Subcutaneous abdominal adipose tissue (tissue), 5 donors: ENCODE data around the gene DCHS1.

Experiments used
- H3K27ac ChIP-seq: one replicate; pipeline ENCODE4 v1.7.0; 2013; ENCODE audit warnings: low read depth, mild to moderate bottlenecking, inconsistent platforms, low read length, moderate library complexity
- H3K27me3 ChIP-seq, 5 donors: one replicate each; pipeline ENCODE4 v1.7.0; 2013; ENCODE audit warnings: low read length in 5 of 5, inconsistent platforms in 1 of 5; ENCODE audit not compliant: control insufficient read depth in 5 of 5, insufficient read depth in 4 of 5
- H3K36me3 ChIP-seq, 5 donors: one replicate each; pipeline ENCODE4 v1.7.0; 2013; ENCODE audit warnings: low read length in 5 of 5; ENCODE audit not compliant: control insufficient read depth in 5 of 5, insufficient read depth in 5 of 5
- H3K4me1 ChIP-seq, 5 donors: one replicate each; pipeline ENCODE4 v1.7.0; 2013; ENCODE audit warnings: low read length in 5 of 5, mild to moderate bottlenecking in 3 of 5, moderate library complexity in 1 of 5; ENCODE audit not compliant: control insufficient read depth in 5 of 5, insufficient read depth in 5 of 5
- H3K4me3 ChIP-seq, 5 donors: one replicate each; pipeline ENCODE4 v1.7.0; 2013; ENCODE audit warnings: low read length in 5 of 5, low read depth in 1 of 5
- H3K9ac ChIP-seq, 5 donors: one replicate each; pipeline ENCODE4 v1.7.0; 2013; ENCODE audit warnings: low read length in 5 of 5, mild to moderate bottlenecking in 4 of 5, moderate library complexity in 3 of 5
- H3K9me3 ChIP-seq, 5 donors: one replicate each; pipeline ENCODE4 v1.7.0; 2013; ENCODE audit warnings: low read length in 5 of 5; ENCODE audit not compliant: control insufficient read depth in 5 of 5
- donor health status: healthy.
- donor health status: healthy.
- donor health status: healthy.
- donor health status: healthy.
- donor health status: healthy.

Gene DCHS1

DNA sequence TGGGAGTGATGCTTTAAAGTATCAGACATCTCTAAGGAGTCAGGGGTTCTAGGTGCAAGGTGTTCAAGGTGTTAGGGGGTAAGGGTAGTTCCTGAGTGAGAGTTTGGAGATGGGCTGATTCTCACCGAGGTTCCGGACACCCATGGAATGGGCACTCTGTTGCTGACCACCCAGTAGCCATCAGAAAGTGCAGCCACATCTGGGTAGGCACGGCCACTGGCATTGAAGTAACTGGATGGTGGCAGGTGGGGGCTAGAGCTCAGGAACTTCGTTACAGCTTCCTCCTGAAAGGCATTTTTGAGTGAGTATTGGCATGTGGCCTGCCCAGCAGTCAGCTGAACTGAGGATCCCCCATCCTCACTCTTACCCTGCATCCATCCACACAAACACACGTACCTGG is 40.6 kb downstream of the DCHS1 start:
- no peak overlapping the region for H3K9ac ChIP-seq
- no peaks in the 10 kb centered on the region for H3K27me3 ChIP-seq
- no peak overlapping the region for H3K4me3 ChIP-seq
- peaks cover 0 to 47% (median 43%) of the 10 kb centered on the region in 5 donors for H3K36me3 ChIP-seq
- peaks cover 21 to 56% (median 43%) of the 10 kb centered on the region in 5 donors for H3K4me1 ChIP-seq
- no peaks in the 10 kb centered on the region for H3K9me3 ChIP-seq
- H3K27ac ChIP-seq: no peak overlapping the region

DNA sequence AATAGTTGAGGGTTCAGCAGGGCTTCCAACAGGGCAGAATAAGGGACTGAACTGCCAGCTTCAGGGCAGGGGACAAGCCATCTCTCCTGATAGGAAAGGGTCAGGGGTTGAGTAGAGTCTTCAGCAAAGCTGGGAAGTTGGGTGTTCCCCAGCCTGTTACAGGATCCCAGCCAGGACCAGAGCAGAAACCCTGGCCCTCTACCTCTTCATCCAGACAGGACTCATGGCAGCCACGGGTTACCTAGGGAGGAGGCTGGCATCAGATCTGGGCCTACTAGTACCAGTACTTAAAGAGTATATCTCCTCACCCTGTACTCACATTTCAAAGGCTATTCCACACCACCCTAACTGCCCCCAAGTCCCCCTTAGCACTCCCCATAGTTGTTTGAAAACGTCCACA is 41.2 kb downstream of the DCHS1 start:
- Histone ChIP-seq H3K36me3 (peaks cover 0 to 53% (median 49%) of the 10 kb centered on the region in 5 donors), H3K4me3 (no peak overlapping the region), H3K9ac (no peak overlapping the region), H3K4me1 (peaks cover 21 to 50% (median 38%) of the 10 kb centered on the region in 5 donors), H3K27ac (no peak overlapping the region), H3K27me3 (no peaks in the 10 kb centered on the region), H3K9me3 (no peaks in the 10 kb centered on the region)

DNA sequence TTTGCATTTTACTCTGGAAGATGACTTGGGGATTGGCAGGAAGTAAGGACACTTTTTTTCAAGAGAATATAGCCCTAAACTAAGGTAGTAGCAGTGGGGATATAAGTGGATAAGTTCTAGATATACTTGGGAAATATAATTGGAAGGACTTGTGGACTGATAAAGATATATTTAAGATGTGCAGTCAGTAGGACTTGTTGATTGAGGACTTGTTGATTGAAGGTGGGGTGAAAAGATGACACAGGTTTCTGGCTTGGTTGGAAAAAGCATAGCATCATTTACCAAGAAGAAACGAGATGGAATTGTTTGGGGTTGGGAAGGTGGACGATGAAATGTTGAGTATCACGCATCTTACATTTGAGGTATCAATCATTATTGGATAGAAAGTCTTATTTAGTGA is 42.1 kb downstream of the DCHS1 start:
- H3K27ac ChIP-seq: peak overlapping the region; percentile 99
- H3K4me1 ChIP-seq: peaks cover 17 to 44% (median 33%) of the 10 kb centered on the region in 5 donors
- H3K9ac ChIP-seq: no peak overlapping the region
- no peak overlapping the region for H3K4me3 ChIP-seq
- no peaks in the 10 kb centered on the region for H3K27me3 ChIP-seq
- peaks cover 0 to 62% (median 59%) of the 10 kb centered on the region in 5 donors for H3K36me3 ChIP-seq
- no peaks in the 10 kb centered on the region for H3K9me3 ChIP-seq

DNA sequence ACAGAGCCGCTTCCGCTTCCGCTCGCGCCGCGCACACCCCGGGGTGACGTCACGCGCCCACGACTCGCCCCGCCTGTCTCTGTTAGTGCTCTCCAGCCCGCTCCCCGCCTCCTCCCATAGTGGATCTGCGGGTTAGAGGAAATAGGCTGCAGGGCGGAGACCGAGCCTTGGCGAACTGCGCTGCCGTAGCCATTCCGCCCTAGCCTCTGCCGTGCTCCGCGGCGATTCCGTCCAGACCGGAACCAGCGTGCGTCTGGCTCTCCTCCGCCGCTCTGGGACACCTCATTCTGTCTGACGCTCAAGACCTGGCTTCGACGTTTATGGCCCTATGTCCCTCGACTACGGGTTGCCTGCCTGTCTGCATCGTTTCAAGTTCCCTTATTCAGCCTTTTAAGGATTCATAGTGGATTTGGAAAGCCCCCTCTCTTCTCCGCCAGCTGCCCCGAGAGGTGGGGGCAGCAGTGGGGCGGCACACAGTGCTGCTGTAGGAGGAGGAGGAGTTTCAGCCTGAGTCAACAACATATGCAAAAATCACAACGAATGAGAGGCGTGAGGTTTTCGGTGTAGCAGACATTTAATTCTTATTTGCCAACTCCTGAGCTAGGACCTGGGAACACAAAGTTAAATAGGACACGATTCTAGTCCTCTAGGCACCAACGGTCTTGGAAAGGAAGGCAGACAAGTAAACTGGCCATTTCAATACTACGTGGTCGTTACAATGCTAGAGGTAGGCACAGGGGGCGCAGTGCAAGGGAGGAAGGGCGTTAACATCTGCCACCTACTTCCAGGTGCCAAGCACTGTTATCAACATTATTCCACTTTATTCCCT is 43.2 kb downstream of the DCHS1 start, which contains the start of gene TAF10:
Gene TAF10, minus strand, starts transcription at position 4 of the 829 bp plus-strand sequence. CDS start 27 bp downstream, outside the sequence.
- peak within 1 kb of the TSS; percentile 69 to 78 (median 77) for H3K4me3 ChIP-seq
- peak within 1 kb of the TSS; percentile 99 for H3K27ac ChIP-seq
- H3K9ac ChIP-seq: peak within 1 kb of the TSS; percentile 81 to 90 (median 87)
- H3K27me3 ChIP-seq: no peaks in the 10 kb centered on the region
- H3K36me3 ChIP-seq: peaks cover 5 to 71% (median 70%) of the 10 kb centered on the region in 5 donors
- H3K9me3 ChIP-seq: no peaks in the 10 kb centered on the region
- H3K4me1 ChIP-seq: peaks cover 12 to 45% (median 33%) of the 10 kb centered on the region in 5 donors

DNA sequence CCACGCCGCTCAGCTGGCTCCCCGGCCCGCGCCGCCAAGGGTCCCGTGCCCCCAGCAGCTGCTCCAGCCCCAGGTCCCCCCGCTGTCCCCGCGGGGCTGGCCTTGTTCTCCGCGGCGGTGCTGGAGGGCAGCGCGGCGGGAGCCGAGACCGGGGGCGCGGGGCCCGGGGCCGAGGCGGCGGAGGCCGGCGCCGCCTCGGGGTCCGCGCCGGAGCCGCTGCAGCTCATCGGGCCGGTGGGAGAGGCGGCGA is 43.7 kb downstream of the DCHS1 start:
- Histone ChIP-seq H3K4me1 (peaks cover 15 to 45% (median 36%) of the 10 kb centered on the region in 5 donors), H3K9me3 (no peaks in the 10 kb centered on the region), H3K9ac (peak overlapping the region in 4 of 5 donors; percentile 79 to 90 (median 87)), H3K4me3 (peak overlapping the region in 4 of 5 donors; percentile 69 to 78 (median 76)), H3K36me3 (peaks cover 5 to 69% (median 67%) of the 10 kb centered on the region in 5 donors), H3K27me3 (no peaks in the 10 kb centered on the region), H3K27ac (peak overlapping the region; percentile 99)

DNA sequence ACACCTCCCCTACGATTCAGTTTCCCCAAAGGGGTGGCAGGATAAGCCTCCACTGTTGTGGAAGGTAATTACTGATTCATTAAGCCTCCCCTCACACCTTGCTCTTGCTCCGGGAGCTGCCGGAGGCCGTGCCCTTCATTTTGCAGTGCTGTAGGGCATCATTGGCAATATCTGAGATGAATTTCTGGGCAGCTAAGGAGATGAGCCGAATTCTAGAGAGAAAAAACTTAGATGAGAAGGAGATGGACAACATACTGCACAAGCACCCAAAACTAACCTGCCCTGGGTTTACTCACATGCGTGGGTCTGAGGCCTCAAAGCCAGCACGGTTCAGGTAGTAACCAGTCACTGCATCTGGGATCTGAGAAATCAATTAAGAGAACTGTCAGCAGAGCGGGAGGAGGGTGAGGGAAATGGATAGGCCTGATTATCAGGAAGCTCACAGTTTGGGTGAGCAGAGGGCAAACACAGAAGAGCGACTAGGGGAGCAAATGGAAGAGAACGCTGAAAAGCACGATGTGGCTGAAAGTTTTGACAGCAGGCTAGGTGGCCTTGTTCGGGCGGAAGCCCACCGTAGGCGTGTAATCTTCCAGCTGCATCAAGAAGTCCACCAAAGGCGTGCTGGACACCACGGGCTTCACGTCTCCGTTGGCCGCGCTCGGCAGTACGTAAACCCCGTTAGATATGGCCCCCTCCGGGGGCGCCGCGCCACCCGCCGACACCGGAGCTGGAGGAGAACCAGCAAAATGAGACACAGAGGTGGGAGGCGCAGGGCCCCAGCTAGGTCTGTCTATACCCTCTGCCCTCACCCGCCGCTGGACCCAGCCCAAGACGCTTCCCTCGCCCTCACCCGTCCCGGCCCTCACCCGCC is 44.3 kb downstream of the DCHS1 start:
- Histone ChIP-seq H3K4me1 (peaks cover 15 to 51% (median 42%) of the 10 kb centered on the region in 5 donors), H3K27me3 (no peaks in the 10 kb centered on the region), H3K9me3 (no peaks in the 10 kb centered on the region), H3K9ac (peak overlapping the region; percentile 79 to 90 (median 87)), H3K36me3 (peaks cover 5 to 63% (median 62%) of the 10 kb centered on the region in 5 donors), H3K27ac (peak overlapping the region; percentile 98), H3K4me3 (peak overlapping the region; percentile 69 to 78 (median 75))

DNA sequence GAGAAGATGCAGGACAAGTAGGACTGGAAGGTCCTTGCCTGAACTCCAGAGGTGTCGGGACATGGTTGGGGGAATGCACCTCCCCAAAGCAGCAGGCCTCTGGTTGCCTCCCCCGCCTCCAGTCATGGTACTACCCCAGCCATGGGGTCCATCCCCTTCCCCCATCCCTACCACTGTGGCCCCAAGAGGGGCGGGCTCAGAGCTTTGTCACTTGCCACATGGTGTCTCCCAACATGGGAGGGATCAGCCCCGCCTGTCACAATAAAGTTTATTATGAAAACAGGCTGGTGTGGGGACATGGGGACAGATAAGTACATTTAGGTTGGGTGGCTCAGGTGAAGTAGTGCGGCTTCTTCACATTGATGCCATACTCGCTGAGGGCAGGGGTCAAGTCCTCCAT is 45.0 kb downstream of the DCHS1 start:
- Histone ChIP-seq H3K4me1 (peaks cover 15 to 58% (median 49%) of the 10 kb centered on the region in 5 donors), H3K27ac (peak overlapping the region; percentile 98), H3K4me3 (peak overlapping the region in 3 of 5 donors; percentile 73 to 77 (median 75)), H3K9ac (peak overlapping the region in 3 of 5 donors; percentile 79 to 90 (median 88)), H3K27me3 (no peaks in the 10 kb centered on the region), H3K9me3 (no peaks in the 10 kb centered on the region), H3K36me3 (peaks cover 5 to 56% (median 55%) of the 10 kb centered on the region in 5 donors)

DNA sequence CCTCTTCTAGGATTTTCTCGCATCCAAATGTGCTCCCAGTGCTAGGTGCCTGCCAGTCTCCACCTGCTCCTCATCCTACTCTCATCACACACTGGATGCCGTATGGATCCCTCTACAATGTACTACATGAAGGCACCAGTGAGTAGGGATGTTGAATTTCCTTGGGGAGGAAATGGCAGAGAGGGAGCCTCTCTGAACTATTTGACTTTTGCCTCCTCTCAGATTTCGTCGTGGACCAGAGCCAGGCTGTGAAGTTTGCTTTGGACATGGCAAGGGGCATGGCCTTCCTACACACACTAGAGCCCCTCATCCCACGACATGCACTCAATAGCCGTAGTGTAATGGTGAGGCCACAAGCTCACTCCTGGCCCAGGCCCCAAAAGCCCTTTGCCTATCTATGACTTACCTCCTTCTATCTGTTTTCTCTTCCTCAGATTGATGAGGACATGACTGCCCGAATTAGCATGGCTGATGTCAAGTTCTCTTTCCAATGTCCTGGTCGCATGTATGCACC is 46.0 kb downstream of the DCHS1 start:
- Histone ChIP-seq H3K9ac (no peak overlapping the region), H3K27ac (peak overlapping the region; percentile 98), H3K36me3 (peaks cover 5 to 45% (median 44%) of the 10 kb centered on the region in 5 donors), H3K27me3 (no peaks in the 10 kb centered on the region), H3K4me3 (no peak overlapping the region), H3K9me3 (no peaks in the 10 kb centered on the region), H3K4me1 (peaks cover 15 to 68% (median 59%) of the 10 kb centered on the region in 5 donors)

DNA sequence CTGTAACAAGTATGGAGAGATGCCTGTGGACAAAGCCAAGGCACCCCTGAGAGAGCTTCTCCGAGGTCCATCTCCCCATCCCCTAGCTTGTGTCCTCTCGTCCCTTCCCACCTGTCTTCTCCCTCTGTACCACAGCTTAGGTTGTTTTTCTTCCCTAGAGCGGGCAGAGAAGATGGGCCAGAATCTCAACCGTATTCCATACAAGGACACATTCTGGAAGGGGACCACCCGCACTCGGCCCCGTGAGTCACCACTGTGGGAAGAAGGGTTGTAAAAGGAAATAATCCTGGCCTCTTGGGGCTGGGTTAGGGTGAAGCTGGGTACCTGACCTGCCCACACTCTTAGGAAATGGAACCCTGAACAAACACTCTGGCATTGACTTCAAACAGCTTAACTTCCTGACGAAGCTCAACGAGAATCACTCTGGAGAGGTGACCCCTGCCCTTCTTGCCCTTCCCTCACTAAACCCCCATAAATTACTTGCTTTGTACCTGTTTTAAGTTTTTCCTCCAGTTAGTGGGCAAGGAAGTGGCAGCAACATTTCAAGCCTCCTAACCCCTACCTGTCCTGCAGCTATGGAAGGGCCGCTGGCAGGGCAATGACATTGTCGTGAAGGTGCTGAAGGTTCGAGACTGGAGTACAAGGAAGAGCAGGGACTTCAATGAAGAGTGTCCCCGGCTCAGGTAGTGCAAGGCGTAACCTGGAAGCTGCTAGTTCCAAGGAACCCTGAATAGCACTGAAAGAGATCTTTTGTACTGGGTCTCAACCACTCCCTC is 46.7 kb downstream of the DCHS1 start:
- Histone ChIP-seq H3K4me3 (no peak overlapping the region), H3K36me3 (peaks cover 5 to 40% (median 39%) of the 10 kb centered on the region in 5 donors), H3K9me3 (no peaks in the 10 kb centered on the region), H3K27me3 (no peaks in the 10 kb centered on the region), H3K27ac (peak overlapping the region; percentile 98), H3K9ac (peak overlapping the region in 1 of 5 donors; percentile 17), H3K4me1 (peaks cover 15 to 74% (median 63%) of the 10 kb centered on the region in 5 donors)
